ENCODE results near the gene NANOS1. TPM values are rescaled to one million over a fixed set of nuclear protein-coding genes. Genes with fewer than 3 reads are reported as not detected.

Gene NANOS1
- total RNA-seq, 2 donors from 2014 or later = 5.2 to 7.8 TPM

DNA sequence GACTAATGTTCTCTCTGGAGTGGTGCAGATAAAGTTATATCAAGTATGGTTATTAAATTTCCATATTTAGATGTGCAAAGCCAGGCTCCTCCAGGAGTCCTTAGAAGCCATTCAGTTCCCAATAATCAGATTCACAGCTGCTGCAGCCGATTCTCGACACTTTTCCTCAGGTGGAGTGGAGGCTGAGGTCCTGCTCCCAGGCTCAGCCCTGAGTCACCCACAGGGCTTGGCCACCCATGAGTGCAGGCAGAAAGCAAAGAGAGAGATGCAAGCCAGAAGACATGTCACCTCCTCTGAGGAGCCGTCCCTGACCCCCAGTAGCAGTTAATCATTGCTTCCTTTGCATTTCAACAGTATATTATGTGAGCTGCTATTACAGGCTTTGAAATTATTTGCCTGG, 36.3 kb upstream of the NANOS1 start:
- DNase-seq (ENCODE audit: low spot score) = no peak
- Histone ChIP-seq H3K4me3 (no peak overlapping the region), H3K27me3 (no peaks in the 10 kb centered on the region), H3K4me1 (no peaks in the 10 kb centered on the region), H3K9me3 (peaks cover 0 to 5% of the 10 kb centered on the region in 2 donors), H3K27ac (no peak overlapping the region), H3K36me3 (no peaks in the 10 kb centered on the region)
- TF ChIP-seq, protein P1, sequence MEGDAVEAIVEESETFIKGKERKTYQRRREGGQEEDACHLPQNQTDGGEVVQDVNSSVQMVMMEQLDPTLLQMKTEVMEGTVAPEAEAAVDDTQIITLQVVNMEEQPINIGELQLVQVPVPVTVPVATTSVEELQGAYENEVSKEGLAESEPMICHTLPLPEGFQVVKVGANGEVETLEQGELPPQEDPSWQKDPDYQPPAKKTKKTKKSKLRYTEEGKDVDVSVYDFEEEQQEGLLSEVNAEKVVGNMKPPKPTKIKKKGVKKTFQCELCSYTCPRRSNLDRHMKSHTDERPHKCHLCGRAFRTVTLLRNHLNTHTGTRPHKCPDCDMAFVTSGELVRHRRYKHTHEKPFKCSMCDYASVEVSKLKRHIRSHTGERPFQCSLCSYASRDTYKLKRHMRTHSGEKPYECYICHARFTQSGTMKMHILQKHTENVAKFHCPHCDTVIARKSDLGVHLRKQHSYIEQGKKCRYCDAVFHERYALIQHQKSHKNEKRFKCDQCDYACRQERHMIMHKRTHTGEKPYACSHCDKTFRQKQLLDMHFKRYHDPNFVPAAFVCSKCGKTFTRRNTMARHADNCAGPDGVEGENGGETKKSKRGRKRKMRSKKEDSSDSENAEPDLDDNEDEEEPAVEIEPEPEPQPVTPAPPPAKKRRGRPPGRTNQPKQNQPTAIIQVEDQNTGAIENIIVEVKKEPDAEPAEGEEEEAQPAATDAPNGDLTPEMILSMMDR (IDR thresholded peaks at IDR 0.05) = no peak

DNA sequence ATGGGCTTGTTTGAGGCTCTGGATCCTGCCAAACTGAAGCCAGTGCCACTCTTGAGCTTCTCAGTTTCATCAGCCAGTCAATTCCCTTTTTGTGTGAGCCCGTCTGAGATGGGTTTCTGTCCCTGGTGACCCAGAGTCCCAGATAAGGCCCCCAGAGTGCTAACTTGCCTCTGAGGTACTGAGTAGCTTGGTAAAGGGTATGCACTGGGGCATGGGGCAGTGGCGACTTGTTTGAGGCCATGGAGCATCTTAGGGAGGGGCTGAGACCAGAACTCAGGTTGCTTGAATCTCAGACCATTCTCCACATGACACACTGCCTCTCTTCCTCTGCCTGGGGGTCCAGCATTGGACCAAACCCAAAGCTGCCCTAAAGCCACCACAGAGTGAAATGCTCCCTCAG, 35.2 kb upstream of the NANOS1 start:
- TF ChIP-seq, protein P1 (IDR thresholded peaks at IDR 0.05) = no peak
- H3K36me3 ChIP-seq = no peaks in the 10 kb centered on the region

DNA sequence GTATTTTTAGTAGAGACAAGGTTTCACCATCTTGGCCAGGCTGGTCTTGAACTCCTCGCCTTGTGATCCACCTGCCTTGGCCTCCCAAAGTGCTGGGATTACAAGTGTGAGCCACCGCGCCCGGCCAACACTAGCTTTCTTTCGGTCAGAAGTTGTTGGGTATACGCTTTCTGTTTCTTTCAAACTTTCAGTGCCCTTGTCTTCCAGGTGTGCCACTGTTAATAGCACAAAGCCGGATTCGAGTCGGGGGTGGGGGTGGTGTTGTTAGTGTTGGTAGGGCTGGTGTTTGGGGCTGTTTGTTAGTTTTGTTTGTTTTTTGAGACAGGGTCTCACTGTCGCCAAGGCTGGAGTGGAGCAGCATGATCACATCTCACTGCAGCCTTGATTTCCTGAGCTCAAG, 33.8 kb upstream of the NANOS1 start:
- H3K4me3 ChIP-seq = no peak overlapping the region
- no peaks in the 10 kb centered on the region for H3K4me1 ChIP-seq
- TF ChIP-seq, protein P1 (IDR thresholded peaks at IDR 0.05) = no peak
- no peaks in the 10 kb centered on the region for H3K9me3 ChIP-seq
- no peaks in the 10 kb centered on the region for H3K27me3 ChIP-seq
- no peaks in the 10 kb centered on the region for H3K36me3 ChIP-seq
- no peak overlapping the region for H3K27ac ChIP-seq
- DNase-seq (ENCODE audit: low spot score) = no peak

More for the DNA sequence above, 35.2 kb upstream of the NANOS1 start:
- Histone ChIP-seq H3K9me3 (peaks cover 0 to 3% of the 10 kb centered on the region in 2 donors), H3K27me3 (no peaks in the 10 kb centered on the region), H3K4me1 (no peaks in the 10 kb centered on the region), H3K27ac (no peak overlapping the region), H3K4me3 (no peak overlapping the region)
- DNase-seq (ENCODE audit: low spot score) = no peak

DNA sequence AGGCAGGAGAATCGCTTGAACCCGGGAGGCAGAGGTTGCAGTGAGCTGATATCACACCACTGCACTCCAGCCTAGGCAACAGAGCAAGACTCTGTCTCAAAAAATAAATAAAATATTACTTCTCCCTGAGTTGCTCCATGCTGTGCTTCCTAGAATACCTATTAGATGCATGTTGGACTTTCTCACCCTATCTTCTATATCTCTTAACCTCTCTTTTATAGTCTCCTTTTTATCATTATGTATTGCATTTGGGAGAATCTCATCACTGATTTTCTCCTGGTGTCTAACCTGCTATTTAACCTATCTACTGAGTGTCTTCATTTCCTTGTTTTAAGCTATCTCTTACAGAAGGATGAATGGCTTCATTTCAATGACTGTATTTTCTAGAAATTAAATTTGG, 32.1 kb upstream of the NANOS1 start:
- no peak overlapping the region for H3K27ac ChIP-seq
- no peak overlapping the region for H3K4me3 ChIP-seq
- TF ChIP-seq, protein P1 (IDR thresholded peaks at IDR 0.05) = no peak
- H3K9me3 ChIP-seq = no peaks in the 10 kb centered on the region
- no peak for DNase-seq (ENCODE audit: low spot score)
- H3K27me3 ChIP-seq = no peaks in the 10 kb centered on the region
- H3K36me3 ChIP-seq = no peaks in the 10 kb centered on the region
- no peaks in the 10 kb centered on the region for H3K4me1 ChIP-seq

DNA sequence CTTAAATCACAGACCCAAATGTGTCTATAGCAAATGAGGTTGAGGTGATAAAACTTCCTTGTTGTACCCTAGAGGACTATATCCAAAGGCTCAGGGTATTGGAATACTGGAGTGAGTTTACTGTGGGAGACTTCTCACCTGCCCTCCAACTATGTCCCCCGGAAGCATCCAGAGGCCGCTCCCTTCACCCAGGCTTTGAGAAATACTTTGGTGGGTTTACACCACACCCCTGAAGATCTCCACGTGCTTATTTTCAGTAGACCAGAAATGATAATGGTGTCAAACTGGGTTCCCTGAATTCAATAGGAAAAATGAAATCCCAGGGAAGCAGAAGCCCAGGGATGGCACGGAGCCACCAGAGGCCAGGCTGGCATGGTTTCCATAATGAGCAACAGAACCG, 31.3 kb upstream of the NANOS1 start:
- no peak for DNase-seq (ENCODE audit: low spot score)
- no peaks in the 10 kb centered on the region for H3K4me1 ChIP-seq
- TF ChIP-seq, protein P1 (IDR thresholded peaks at IDR 0.05) = no peak
- no peak overlapping the region for H3K27ac ChIP-seq
- no peaks in the 10 kb centered on the region for H3K27me3 ChIP-seq
- H3K9me3 ChIP-seq = no peaks in the 10 kb centered on the region
- no peaks in the 10 kb centered on the region for H3K36me3 ChIP-seq
- H3K4me3 ChIP-seq = no peak overlapping the region

DNA sequence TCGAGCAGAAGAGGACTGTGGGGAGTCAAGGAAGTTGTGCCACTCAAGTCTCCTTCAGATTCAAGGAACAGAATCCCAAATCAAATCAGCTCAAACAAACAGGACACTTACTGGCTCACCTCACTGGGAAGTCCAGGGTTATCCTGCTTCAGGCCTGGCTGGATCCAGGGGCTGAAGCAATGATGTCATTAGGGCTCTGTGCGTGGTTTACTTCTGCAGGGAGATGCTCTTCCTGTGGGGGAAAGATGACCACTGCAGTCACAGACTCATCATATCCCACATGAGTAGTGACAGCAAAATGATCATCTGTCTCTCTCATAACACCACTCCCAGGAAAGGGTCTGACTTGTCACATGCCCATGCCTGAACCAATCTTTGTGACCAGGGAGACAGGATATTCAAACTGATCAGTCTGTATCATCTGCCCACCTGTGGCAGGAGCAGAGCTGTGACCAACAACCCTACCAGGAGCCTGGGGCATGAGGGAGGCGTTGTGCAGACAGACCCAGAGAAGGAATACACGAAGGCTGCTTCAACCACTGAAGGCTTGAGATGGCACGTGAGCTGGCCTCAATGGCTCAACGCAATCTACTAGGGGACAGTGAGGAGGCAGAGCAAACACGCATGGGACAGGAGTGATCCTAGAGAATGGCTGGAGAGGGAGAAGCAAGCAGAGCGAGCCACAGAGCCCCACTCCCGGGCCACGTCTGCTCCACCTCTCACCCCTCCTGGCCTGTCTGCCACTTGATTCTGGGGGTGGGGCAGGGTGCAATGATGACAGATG, 27.6 kb upstream of the NANOS1 start:
- H3K27ac ChIP-seq = no peak overlapping the region
- DNase-seq (ENCODE audit: low spot score) = no peak
- H3K27me3 ChIP-seq = no peaks in the 10 kb centered on the region
- TF ChIP-seq, protein P1 (IDR thresholded peaks at IDR 0.05) = no peak
- H3K9me3 ChIP-seq = no peaks in the 10 kb centered on the region
- no peaks in the 10 kb centered on the region for H3K36me3 ChIP-seq
- H3K4me3 ChIP-seq = no peak overlapping the region
- peaks cover 0 to 8% of the 10 kb centered on the region in 2 donors for H3K4me1 ChIP-seq
